Measurements from ENCODE around the gene TAAR8.

Gene TAAR8

DNA sequence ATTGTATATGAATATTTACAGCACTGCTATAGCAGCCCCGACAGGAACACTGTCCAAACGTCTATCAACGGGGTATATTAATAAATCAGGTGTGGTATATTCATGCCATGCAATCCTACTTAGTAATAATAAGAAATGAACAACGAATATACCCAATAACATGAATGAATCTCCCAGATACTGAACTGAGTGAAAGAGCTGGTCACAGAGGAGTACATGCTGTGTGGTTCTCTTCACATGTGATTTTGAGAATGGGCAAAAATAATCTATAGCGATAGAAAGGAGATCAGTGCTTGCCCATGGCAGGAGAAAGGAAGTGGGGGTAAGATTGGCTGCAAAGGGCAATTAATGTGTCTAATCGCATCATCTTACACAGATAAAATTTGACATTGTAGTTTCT, 13.9 kb downstream of the TAAR8 start:
- Histone ChIP-seq H3K4me2 (ENCODE audit: low read depth, low read length) (no peak overlapping the region), H3K4me1 (ENCODE audit: low read length) (no peaks in the 10 kb centered on the region), H3F3A (ENCODE audit: insufficient read depth, low read length) (no peaks in the 10 kb centered on the region), H3K79me2 (ENCODE audit: low read length) (no peaks in the 10 kb centered on the region), H4K20me1 (ENCODE audit: insufficient read depth, low read length) (no peaks in the 10 kb centered on the region), H3K9me2 (replicated peaks; ENCODE audit: insufficient read depth, low read length) (no peaks in the 10 kb centered on the region), H3K27me3 (replicated peaks; ENCODE audit: insufficient read depth, low read length) (no peaks in the 10 kb centered on the region), H3K36me3 (replicated peaks; ENCODE audit: insufficient read depth, low read length) (no peaks in the 10 kb centered on the region), H3K9ac (ENCODE audit: low read length) (no peak overlapping the region), H2AFZ (ENCODE audit: low read length) (no peak overlapping the region), H3K9me3 (replicated peaks; ENCODE audit: insufficient read depth, low read length) (no peaks in the 10 kb centered on the region), H3K4me3 (ENCODE audit: low read length) (no peak overlapping the region), H3K27ac (ENCODE audit: low read length) (no peak overlapping the region)
- TF ChIP-seq, protein P1, sequence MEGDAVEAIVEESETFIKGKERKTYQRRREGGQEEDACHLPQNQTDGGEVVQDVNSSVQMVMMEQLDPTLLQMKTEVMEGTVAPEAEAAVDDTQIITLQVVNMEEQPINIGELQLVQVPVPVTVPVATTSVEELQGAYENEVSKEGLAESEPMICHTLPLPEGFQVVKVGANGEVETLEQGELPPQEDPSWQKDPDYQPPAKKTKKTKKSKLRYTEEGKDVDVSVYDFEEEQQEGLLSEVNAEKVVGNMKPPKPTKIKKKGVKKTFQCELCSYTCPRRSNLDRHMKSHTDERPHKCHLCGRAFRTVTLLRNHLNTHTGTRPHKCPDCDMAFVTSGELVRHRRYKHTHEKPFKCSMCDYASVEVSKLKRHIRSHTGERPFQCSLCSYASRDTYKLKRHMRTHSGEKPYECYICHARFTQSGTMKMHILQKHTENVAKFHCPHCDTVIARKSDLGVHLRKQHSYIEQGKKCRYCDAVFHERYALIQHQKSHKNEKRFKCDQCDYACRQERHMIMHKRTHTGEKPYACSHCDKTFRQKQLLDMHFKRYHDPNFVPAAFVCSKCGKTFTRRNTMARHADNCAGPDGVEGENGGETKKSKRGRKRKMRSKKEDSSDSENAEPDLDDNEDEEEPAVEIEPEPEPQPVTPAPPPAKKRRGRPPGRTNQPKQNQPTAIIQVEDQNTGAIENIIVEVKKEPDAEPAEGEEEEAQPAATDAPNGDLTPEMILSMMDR (IDR thresholded peaks at IDR 0.05; ENCODE audit: low read length): no peak
- TF ChIP-seq EZH2 (optimal IDR thresholded peaks at IDR 0.05; ENCODE audit: low read depth, low read length) (no peak), EZH2phosphoT487 (IDR thresholded peaks at IDR 0.05; ENCODE audit: low read length) (no peak)
- no peak for DNase-seq

DNA sequence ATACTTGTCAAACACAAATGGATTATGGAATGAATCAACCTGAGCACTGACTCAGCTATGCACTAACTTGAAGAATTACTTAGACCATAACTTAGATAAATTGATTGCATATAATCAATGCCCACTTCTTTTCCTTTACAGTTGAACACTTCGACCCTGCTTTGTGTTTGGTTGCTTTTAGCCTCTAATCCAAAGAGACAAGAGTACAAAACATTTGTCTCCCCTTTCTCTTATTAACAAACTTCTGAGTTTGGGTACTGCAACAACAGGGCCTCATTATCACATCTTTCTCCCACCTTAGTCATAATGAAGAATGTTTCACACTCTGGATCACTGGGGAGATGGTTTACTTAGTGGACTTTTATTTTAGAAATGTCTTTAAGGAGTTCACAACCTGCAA, 15.1 kb downstream of the TAAR8 start:
- Histone ChIP-seq H2AFZ (ENCODE audit: low read length) (no peak overlapping the region), H3K4me3 (ENCODE audit: low read length) (no peak overlapping the region), H3K9me3 (replicated peaks; ENCODE audit: insufficient read depth, low read length) (no peaks in the 10 kb centered on the region), H3K27me3 (replicated peaks; ENCODE audit: insufficient read depth, low read length) (no peaks in the 10 kb centered on the region), H3K36me3 (replicated peaks; ENCODE audit: insufficient read depth, low read length) (no peaks in the 10 kb centered on the region), H3K9me2 (replicated peaks; ENCODE audit: insufficient read depth, low read length) (no peaks in the 10 kb centered on the region), H3K4me2 (ENCODE audit: low read depth, low read length) (no peak overlapping the region), H4K20me1 (ENCODE audit: insufficient read depth, low read length) (no peaks in the 10 kb centered on the region), H3K4me1 (ENCODE audit: low read length) (no peaks in the 10 kb centered on the region), H3F3A (ENCODE audit: insufficient read depth, low read length) (no peaks in the 10 kb centered on the region), H3K27ac (ENCODE audit: low read length) (no peak overlapping the region), H3K9ac (ENCODE audit: low read length) (no peak overlapping the region), H3K79me2 (ENCODE audit: low read length) (no peaks in the 10 kb centered on the region)
- no peak for TF ChIP-seq EZH2phosphoT487 (IDR thresholded peaks at IDR 0.05; ENCODE audit: low read length)
- TF ChIP-seq, protein P1 (IDR thresholded peaks at IDR 0.05; ENCODE audit: low read length): no peak
- TF ChIP-seq EZH2 (optimal IDR thresholded peaks at IDR 0.05; ENCODE audit: low read depth, low read length): no peak
- no peak for DNase-seq

GRCh38 chr6:132568611-132569010, 16.1 kb downstream of the TAAR8 start:
- no peak overlapping the region for H3K4me2 ChIP-seq (ENCODE audit: low read depth, low read length)
- H3K4me3 ChIP-seq (ENCODE audit: low read length): no peak overlapping the region
- H3K9ac ChIP-seq (ENCODE audit: low read length): no peak overlapping the region
- H4K20me1 ChIP-seq (ENCODE audit: insufficient read depth, low read length): no peaks in the 10 kb centered on the region
- no peak overlapping the region for H2AFZ ChIP-seq (ENCODE audit: low read length)
- no peaks in the 10 kb centered on the region for H3K27me3 ChIP-seq (replicated peaks; ENCODE audit: insufficient read depth, low read length)
- no peak for DNase-seq
- no peaks in the 10 kb centered on the region for H3F3A ChIP-seq (ENCODE audit: insufficient read depth, low read length)
- H3K9me2 ChIP-seq (replicated peaks; ENCODE audit: insufficient read depth, low read length): no peaks in the 10 kb centered on the region
- TF ChIP-seq EZH2phosphoT487 (IDR thresholded peaks at IDR 0.05; ENCODE audit: low read length) (no peak), EZH2 (optimal IDR thresholded peaks at IDR 0.05; ENCODE audit: low read depth, low read length) (no peak)
- TF ChIP-seq, protein P1 (IDR thresholded peaks at IDR 0.05; ENCODE audit: low read length): no peak
- no peaks in the 10 kb centered on the region for H3K79me2 ChIP-seq (ENCODE audit: low read length)
- H3K4me1 ChIP-seq (ENCODE audit: low read length): no peaks in the 10 kb centered on the region
- no peak overlapping the region for H3K27ac ChIP-seq (ENCODE audit: low read length)
- no peaks in the 10 kb centered on the region for H3K36me3 ChIP-seq (replicated peaks; ENCODE audit: insufficient read depth, low read length)
- no peaks in the 10 kb centered on the region for H3K9me3 ChIP-seq (replicated peaks; ENCODE audit: insufficient read depth, low read length)

Measured in MM.1S (cell line).